Smooth muscle cell of the pulmonary artery (primary cell): ENCODE data around the gene TCP11X2. TPM values are rescaled to one million over a fixed set of nuclear protein-coding genes. Genes with fewer than 3 reads are reported as not detected.

Experiments
- total RNA-seq: library from RNA; depleted of rRNA; stranded (reverse); fragments of >200 nt; gene quantifications from 2 replicates; pipeline ENCODE4 v1.2.3, GENCODE V29; 2014

Gene TCP11X2
- not detected in 2 replicates for total RNA-seq

GRCh38 chrX:102471762-102472220 lies at the start of gene TCP11X2:
Gene TCP11X2, minus strand, starts transcription at chrX:102471812.

GRCh38 chrX:102515975-102516941 lies 44.6 kb upstream of the TCP11X2 start, which contains the start of gene TMSB15A:
Gene TMSB15A, minus strand, starts transcription at chrX:102516739.

GRCh38 chrX:102439908-102440307 lies 31.7 kb downstream of the TCP11X2 start, which contains the start of gene NXF2B:
Gene NXF2B, minus strand, starts transcription at chrX:102440008. Its CDS starts 59,972 bp downstream, at chrX:102380036.

Other genes starting within 250 kb of the TCP11X2 start
- not detected in 2 replicates for gene NXF2, start 224.6 kb downstream of the TCP11X2 start, total RNA-seq
- not detected in 2 replicates for gene NXF2B, start 31.8 kb downstream of the TCP11X2 start, total RNA-seq
- 0.73 and 2.5 TPM in 2 replicates for gene TMSB15A, start 44.9 kb upstream of the TCP11X2 start, total RNA-seq
- 15.0 and 16.4 TPM in 2 replicates for gene ARMCX5, start 127.7 kb upstream of the TCP11X2 start, total RNA-seq
- gene GPRASP1, start 179.7 kb upstream of the TCP11X2 start, total RNA-seq = 2.8 and 4.6 TPM in 2 replicates
- 14.2 and 17.8 TPM in 2 replicates for gene GPRASP2, start 240.6 kb upstream of the TCP11X2 start, total RNA-seq
- 5.9 and 6.6 TPM in 2 replicates for gene GPRASP3, start 248.9 kb upstream of the TCP11X2 start, total RNA-seq